HEK293 (cell line): Measurements from ENCODE around the gene ADAMTS2.

Experiments
- CTCF ChIA-PET: fragments of 350-600 bp; formaldehyde crosslinking; extraction: SDS; loops from one replicate; lab custom pipeline; 2021; ENCODE audit warnings: antibody characterized with exemption; lab: Yijun Ruan, JAX
- POLR2A ChIA-PET: fragments of 300-600 bp; formaldehyde crosslinking; extraction: SDS; loops from one replicate; lab custom pipeline; 2020; ENCODE audit warnings: antibody characterized with exemption, inconsistent platforms; lab: Yijun Ruan, JAX
- H3K27ac ChIP-seq: fragments of 200-500 bp; sonication (Bioruptor generic); 2 replicates; pipeline ENCODE4 v1.5.1; 2014; ENCODE audit warnings: low read depth, low read length, control low read depth, inconsistent platforms; ENCODE audit errors: extremely low read depth
- H3K36me3 ChIP-seq, 2 experiments: fragments of 200-500 bp in 1 of 2; sonication (Bioruptor generic) in 1 of 2; 1 replicate in 1 of 2; 2 replicates in 1 of 2; pipeline ENCODE4 v1.5.1; 2014 to 2017; ENCODE audit warnings: inconsistent platforms in 2 of 2, low read length in 2 of 2; ENCODE audit not compliant: control insufficient read depth in 2 of 2, insufficient read depth in 1 of 2
- H3K4me1 ChIP-seq: fragments of 200-500 bp; sonication (Bioruptor generic); 2 replicates; pipeline ENCODE4 v1.5.1; 2014; ENCODE audit warnings: mild to moderate bottlenecking, low read length, inconsistent platforms; ENCODE audit not compliant: control insufficient read depth, insufficient read depth
- H3K4me3 ChIP-seq: 2 replicates; pipeline ENCODE4 v1.5.1; 2011; ENCODE audit warnings: low read depth, mild to moderate bottlenecking, control low read depth, low read length, moderate library complexity
- H3K9me3 ChIP-seq: fragments of 200-500 bp; sonication (Bioruptor generic); 2 replicates; pipeline ENCODE4 v1.5.1; 2014; ENCODE audit warnings: low read depth, low read length, inconsistent platforms; ENCODE audit not compliant: control insufficient read depth, insufficient read depth
- GLIS1 ChIP-seq: fragments of 450-650 bp; formaldehyde crosslinking; IDR thresholded peaks from 2 replicates; pipeline ENCODE4 v1.5.1; 2016; ENCODE audit warnings: missing biosample characterization, missing genetic modification characterization
- KLF1 ChIP-seq: fragments of 450-650 bp; formaldehyde crosslinking; IDR thresholded peaks from 2 replicates; pipeline ENCODE4 v1.5.1; 2016; ENCODE audit warnings: missing biosample characterization, missing genetic modification characterization
- KLF10 ChIP-seq: fragments of 450-650 bp; IDR thresholded peaks from 2 replicates; pipeline ENCODE4 v1.5.1; 2018; ENCODE audit warnings: missing biosample characterization, mild to moderate bottlenecking, missing genetic modification characterization
- MYNN ChIP-seq: fragments of 450-650 bp; formaldehyde crosslinking; IDR thresholded peaks from 2 replicates; pipeline ENCODE4 v1.5.1; 2016; ENCODE audit warnings: missing biosample characterization, missing genetic modification characterization, borderline replicate concordance
- PRDM1 ChIP-seq: fragments of 450-650 bp; formaldehyde crosslinking; IDR thresholded peaks from 2 replicates; pipeline ENCODE4; 2016; ENCODE audit warnings: missing biosample characterization, missing genetic modification characterization
- TRIM28 ChIP-seq: IDR thresholded peaks from 2 replicates; pipeline ENCODE4 v1.6.1; 2011; ENCODE audit warnings: low read length, control low read depth, borderline replicate concordance
- ZBTB1 ChIP-seq: fragments of 450-650 bp; formaldehyde crosslinking; IDR thresholded peaks from 2 replicates; pipeline ENCODE4 v1.5.1; 2016; ENCODE audit warnings: missing biosample characterization, missing genetic modification characterization
- ZBTB20 ChIP-seq: fragments of 450-650 bp; formaldehyde crosslinking; IDR thresholded peaks from 2 replicates; pipeline ENCODE4 v1.5.1; 2016; ENCODE audit warnings: missing biosample characterization, missing genetic modification characterization
- ZFP37 ChIP-seq: fragments of 450-650 bp; formaldehyde crosslinking; IDR thresholded peaks from 2 replicates; pipeline ENCODE4 v1.5.1; 2016; ENCODE audit warnings: missing biosample characterization, missing genetic modification characterization
- ZIC2 ChIP-seq: fragments of 450-650 bp; formaldehyde crosslinking; IDR thresholded peaks from 2 replicates; pipeline ENCODE4 v1.5.1; 2016; ENCODE audit warnings: missing biosample characterization, missing genetic modification characterization
- ZNF114 ChIP-seq: fragments of 450-650 bp; formaldehyde crosslinking; IDR thresholded peaks from 2 replicates; pipeline ENCODE4 v1.5.0; 2017; ENCODE audit warnings: missing biosample characterization, missing genetic modification characterization
- ZNF121 ChIP-seq: fragments of 450-650 bp; formaldehyde crosslinking; IDR thresholded peaks from 2 replicates; pipeline ENCODE4 v1.5.1; 2016; ENCODE audit warnings: missing biosample characterization, missing genetic modification characterization
- ZNF140 ChIP-seq: fragments of 450-650 bp; formaldehyde crosslinking; IDR thresholded peaks from 2 replicates; pipeline ENCODE4 v1.5.1; 2016; ENCODE audit warnings: missing biosample characterization, missing genetic modification characterization
- ZNF2 ChIP-seq: fragments of 450-650 bp; formaldehyde crosslinking; IDR thresholded peaks from 2 replicates; pipeline ENCODE4 v1.5.1; 2016; ENCODE audit warnings: missing biosample characterization, missing genetic modification characterization
- ZNF341 ChIP-seq: fragments of 450-650 bp; formaldehyde crosslinking; IDR thresholded peaks from 2 replicates; pipeline ENCODE4; 2016; ENCODE audit warnings: low read depth, missing biosample characterization, missing genetic modification characterization
- ZNF350 ChIP-seq: fragments of 450-650 bp; formaldehyde crosslinking; IDR thresholded peaks from 2 replicates; pipeline ENCODE4 v1.5.0; 2017; ENCODE audit warnings: missing biosample characterization, mild to moderate bottlenecking, missing genetic modification characterization
- ZNF37A ChIP-seq: fragments of 450-650 bp; IDR thresholded peaks from 2 replicates; pipeline ENCODE4 v1.5.1; 2018; ENCODE audit warnings: missing biosample characterization, missing genetic modification characterization
- ZNF433 ChIP-seq: fragments of 450-650 bp; formaldehyde crosslinking; IDR thresholded peaks from 2 replicates; pipeline ENCODE4 v1.5.1; 2016; ENCODE audit warnings: missing biosample characterization, missing genetic modification characterization, low read depth
- ZNF571 ChIP-seq: fragments of 450-650 bp; formaldehyde crosslinking; IDR thresholded peaks from 2 replicates; pipeline ENCODE4 v1.5.0; 2017; ENCODE audit warnings: missing biosample characterization, missing genetic modification characterization
- ZNF624 ChIP-seq: fragments of 450-650 bp; formaldehyde crosslinking; IDR thresholded peaks from 2 replicates; pipeline ENCODE4 v1.5.1; 2017; ENCODE audit warnings: missing biosample characterization, missing genetic modification characterization
- ZNF658 ChIP-seq: fragments of 450-650 bp; formaldehyde crosslinking; IDR thresholded peaks from 2 replicates; pipeline ENCODE4; 2016; ENCODE audit warnings: missing biosample characterization, missing genetic modification characterization
- ZNF701 ChIP-seq: fragments of 450-650 bp; formaldehyde crosslinking; IDR thresholded peaks from 2 replicates; pipeline ENCODE4 v1.5.1; 2016; ENCODE audit warnings: missing biosample characterization, missing genetic modification characterization
- ZNF707 ChIP-seq: fragments of 450-650 bp; formaldehyde crosslinking; IDR thresholded peaks from 2 replicates; pipeline ENCODE4 v1.5.1; 2016; ENCODE audit warnings: missing biosample characterization, missing genetic modification characterization
- ZNF768 ChIP-seq: fragments of 450-650 bp; formaldehyde crosslinking; IDR thresholded peaks from 2 replicates; pipeline ENCODE4 v1.5.1; 2018; ENCODE audit warnings: missing biosample characterization, mild to moderate bottlenecking, missing genetic modification characterization
- ZNF830 ChIP-seq: fragments of 450-650 bp; IDR thresholded peaks from 2 replicates; pipeline ENCODE4 v1.5.0; 2018; ENCODE audit warnings: missing biosample characterization, missing genetic modification characterization, low read depth, mild to moderate bottlenecking, moderate library complexity
- TF ChIP-seq, protein P1 (sequence below): fragments of 450-650 bp; formaldehyde crosslinking; IDR thresholded peaks from 2 replicates; pipeline ENCODE4 v1.5.1; 2016; ENCODE audit warnings: missing biosample characterization, missing genetic modification characterization
- TF ChIP-seq, protein P2 (sequence below): fragments of 450-650 bp; formaldehyde crosslinking; IDR thresholded peaks from 2 replicates; pipeline ENCODE4 v1.5.1; 2016; ENCODE audit warnings: missing biosample characterization, missing genetic modification characterization
- TF ChIP-seq, protein P3 (sequence below): fragments of 450-650 bp; formaldehyde crosslinking; IDR thresholded peaks from 2 replicates; pipeline ENCODE4; 2016; ENCODE audit warnings: missing biosample characterization, missing genetic modification characterization
- TF ChIP-seq, protein P4 (sequence below): fragments of 450-650 bp; formaldehyde crosslinking; IDR thresholded peaks from 2 replicates; pipeline ENCODE4 v1.5.1; 2016; ENCODE audit warnings: missing biosample characterization, missing genetic modification characterization, low read depth

The ADAMTS2 gene

DNA sequence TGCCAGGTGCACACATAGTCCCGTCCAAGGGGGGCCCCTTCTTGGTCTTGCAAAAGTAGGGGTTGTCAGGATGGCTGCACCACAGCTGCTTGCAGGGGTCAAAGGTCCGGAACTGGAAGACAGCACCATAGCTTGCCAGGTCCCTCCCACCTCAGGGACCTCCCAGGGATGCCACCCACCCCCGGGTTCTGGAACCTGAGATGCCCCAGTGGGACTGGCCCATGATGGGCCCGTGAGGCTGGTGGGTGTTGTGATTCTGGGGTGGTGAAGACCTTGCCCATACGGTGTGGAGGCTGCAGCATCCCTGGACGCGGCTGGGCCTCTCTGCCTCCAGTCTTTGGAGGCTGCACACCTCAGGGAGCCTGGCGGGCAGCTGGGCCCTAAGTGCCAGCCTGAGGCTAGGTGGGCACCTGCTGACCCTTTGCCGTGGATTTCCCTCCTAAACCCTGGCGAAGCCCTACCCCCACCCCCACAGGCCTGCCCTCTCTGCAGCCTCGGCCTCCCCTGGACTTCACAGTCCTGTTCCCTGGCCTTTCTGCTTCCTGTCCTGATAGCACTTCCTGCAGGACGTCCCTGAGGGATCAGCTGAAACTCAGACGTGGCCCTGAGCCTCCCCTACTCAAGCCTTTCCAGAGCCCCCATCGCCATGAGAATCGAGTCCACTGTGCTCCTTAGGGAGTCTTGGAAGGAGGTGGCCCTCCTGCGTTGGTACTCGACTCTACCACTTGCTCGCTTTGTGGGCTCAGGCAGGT lies 192.9 kb downstream of the ADAMTS2 start:
- Histone ChIP-seq H3K36me3 (no peaks in the 10 kb centered on the region), H3K27ac (no peak overlapping the region), H3K9me3 (no peaks in the 10 kb centered on the region), H3K4me1 (no peaks in the 10 kb centered on the region), H3K4me3 (no peak overlapping the region)
- ChIA-PET CTCF (no interaction called here), POLR2A (no interaction called here)
- no peak for TF ChIP-seq PRDM1 (tag by site-specific recombination)
- no peak for TF ChIP-seq MYNN
- TF ChIP-seq ZNF701 (tag by site-specific recombination): no peak
- no peak for TF ChIP-seq GLIS1 (tag by site-specific recombination)
- TF ChIP-seq, protein P1, sequence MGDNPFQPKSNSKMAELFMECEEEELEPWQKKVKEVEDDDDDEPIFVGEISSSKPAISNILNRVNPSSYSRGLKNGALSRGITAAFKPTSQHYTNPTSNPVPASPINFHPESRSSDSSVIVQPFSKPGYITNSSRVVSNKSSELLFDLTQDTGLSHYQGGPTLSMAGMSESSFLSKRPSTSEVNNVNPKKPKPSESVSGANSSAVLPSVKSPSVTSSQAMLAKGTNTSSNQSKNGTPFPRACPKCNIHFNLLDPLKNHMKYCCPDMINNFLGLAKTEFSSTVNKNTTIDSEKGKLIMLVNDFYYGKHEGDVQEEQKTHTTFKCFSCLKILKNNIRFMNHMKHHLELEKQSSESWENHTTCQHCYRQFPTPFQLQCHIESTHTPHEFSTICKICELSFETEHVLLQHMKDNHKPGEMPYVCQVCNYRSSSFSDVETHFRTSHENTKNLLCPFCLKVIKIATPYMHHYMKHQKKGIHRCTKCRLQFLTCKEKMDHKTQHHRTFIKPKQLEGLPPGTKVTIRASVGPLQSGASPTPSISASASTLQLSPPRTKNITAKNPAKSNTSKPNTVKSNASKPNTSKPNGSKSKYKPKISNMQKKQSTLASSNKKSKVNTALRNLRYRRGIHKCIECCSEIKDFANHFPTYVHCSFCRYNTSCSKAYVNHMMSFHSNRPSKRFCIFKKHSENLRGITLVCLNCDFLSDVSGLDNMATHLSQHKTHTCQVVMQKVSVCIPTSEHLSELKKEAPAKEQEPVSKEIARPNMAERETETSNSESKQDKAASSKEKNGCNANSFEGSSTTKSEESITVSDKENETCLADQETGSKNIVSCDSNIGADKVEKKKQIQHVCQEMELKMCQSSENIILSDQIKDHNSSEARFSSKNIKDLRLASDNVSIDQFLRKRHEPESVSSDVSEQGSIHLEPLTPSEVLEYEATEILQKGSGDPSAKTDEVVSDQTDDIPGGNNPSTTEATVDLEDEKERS: no peak
- TF ChIP-seq ZNF2 (tag by site-specific recombination): no peak
- no peak for TF ChIP-seq ZNF37A (tag by site-specific recombination)
- TF ChIP-seq ZBTB20: no peak
- TF ChIP-seq, protein P2, sequence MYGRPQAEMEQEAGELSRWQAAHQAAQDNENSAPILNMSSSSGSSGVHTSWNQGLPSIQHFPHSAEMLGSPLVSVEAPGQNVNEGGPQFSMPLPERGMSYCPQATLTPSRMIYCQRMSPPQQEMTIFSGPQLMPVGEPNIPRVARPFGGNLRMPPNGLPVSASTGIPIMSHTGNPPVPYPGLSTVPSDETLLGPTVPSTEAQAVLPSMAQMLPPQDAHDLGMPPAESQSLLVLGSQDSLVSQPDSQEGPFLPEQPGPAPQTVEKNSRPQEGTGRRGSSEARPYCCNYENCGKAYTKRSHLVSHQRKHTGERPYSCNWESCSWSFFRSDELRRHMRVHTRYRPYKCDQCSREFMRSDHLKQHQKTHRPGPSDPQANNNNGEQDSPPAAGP (tag by site-specific recombination): no peak
- no peak for TF ChIP-seq ZNF114 (tag by site-specific recombination)
- no peak for TF ChIP-seq ZNF624
- TF ChIP-seq ZNF571: no peak
- no peak for TF ChIP-seq ZIC2 (tag by site-specific recombination)
- no peak for TF ChIP-seq ZNF830 (tag by site-specific recombination)
- TF ChIP-seq ZNF433 (tag by site-specific recombination): no peak
- TF ChIP-seq ZBTB1: no peak
- TF ChIP-seq TRIM28: no peak
- TF ChIP-seq ZNF341 (tag by site-specific recombination): no peak
- TF ChIP-seq, protein P3, sequence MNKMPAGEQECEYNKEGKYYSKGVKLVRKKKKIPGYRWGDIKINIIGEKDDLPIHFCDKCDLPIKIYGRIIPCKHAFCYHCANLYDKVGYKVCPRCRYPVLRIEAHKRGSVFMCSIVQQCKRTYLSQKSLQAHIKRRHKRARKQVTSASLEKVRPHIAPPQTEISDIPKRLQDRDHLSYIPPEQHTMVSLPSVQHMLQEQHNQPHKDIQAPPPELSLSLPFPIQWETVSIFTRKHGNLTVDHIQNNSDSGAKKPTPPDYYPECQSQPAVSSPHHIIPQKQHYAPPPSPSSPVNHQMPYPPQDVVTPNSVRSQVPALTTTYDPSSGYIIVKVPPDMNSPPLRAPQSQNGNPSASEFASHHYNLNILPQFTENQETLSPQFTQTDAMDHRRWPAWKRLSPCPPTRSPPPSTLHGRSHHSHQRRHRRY (tag by site-specific recombination): no peak
- no peak for TF ChIP-seq ZNF707 (tag by site-specific recombination)
- TF ChIP-seq, all 188 proteins: peak for 0

DNA sequence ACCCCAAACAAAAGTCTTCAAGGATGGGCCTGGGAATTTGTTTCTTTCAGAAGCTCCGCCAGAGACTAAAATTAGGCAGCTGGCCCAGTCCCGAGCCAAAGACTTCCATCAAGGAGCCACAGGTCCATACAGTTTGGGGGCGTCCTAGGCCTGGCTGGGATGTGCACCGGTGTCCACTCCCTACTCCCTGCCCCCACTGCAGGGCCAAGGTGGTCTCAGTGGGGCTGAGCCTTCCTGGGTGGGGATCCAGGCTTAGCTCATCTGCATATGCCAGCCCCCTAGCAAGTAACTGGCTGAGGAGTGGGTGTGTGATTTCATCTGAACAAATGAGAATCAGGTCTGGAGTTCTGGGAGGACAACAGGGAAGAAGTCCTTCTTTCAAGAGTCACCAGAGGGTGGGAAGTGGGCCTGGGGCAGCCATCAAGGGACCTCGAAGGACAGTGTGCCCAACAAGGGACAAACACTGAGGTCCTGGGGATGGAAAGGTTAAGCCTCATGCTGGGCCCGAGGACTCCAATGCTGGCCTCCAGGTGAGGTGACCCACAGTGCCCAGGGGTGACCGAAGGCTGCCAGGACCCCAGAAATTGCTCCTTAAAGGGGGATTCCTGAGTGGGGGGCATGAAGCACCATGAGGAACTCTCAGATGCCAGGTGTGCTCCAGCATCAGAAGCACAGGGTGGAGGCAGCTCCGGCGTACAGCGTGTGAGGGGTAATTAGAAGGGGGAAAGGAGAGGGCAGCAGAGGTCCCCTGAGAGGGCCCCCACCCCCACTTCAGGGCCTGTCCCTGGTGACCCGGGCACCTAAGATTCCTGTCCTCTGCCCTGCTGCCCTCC lies 193.8 kb downstream of the ADAMTS2 start:
- no peaks in the 10 kb centered on the region for H3K4me1 ChIP-seq
- no peak overlapping the region for H3K27ac ChIP-seq
- H3K4me3 ChIP-seq: no peak overlapping the region
- ChIA-PET POLR2A (no interaction called here), CTCF (no interaction called here)
- no peaks in the 10 kb centered on the region for H3K36me3 ChIP-seq
- H3K9me3 ChIP-seq: no peaks in the 10 kb centered on the region
- TF ChIP-seq ZBTB1 (no peak), ZFP37 (tag by site-specific recombination) (no peak), TRIM28 (no peak), MYNN (no peak), KLF10 (tag by site-specific recombination) (no peak), ZNF114 (tag by site-specific recombination) (no peak), KLF1 (tag by site-specific recombination) (no peak), ZNF140 (tag by site-specific recombination) (no peak), ZNF350 (no peak), ZNF121 (tag by site-specific recombination) (no peak), ZNF768 (tag by site-specific recombination) (no peak), ZNF658 (no peak)
- TF ChIP-seq, protein P4, sequence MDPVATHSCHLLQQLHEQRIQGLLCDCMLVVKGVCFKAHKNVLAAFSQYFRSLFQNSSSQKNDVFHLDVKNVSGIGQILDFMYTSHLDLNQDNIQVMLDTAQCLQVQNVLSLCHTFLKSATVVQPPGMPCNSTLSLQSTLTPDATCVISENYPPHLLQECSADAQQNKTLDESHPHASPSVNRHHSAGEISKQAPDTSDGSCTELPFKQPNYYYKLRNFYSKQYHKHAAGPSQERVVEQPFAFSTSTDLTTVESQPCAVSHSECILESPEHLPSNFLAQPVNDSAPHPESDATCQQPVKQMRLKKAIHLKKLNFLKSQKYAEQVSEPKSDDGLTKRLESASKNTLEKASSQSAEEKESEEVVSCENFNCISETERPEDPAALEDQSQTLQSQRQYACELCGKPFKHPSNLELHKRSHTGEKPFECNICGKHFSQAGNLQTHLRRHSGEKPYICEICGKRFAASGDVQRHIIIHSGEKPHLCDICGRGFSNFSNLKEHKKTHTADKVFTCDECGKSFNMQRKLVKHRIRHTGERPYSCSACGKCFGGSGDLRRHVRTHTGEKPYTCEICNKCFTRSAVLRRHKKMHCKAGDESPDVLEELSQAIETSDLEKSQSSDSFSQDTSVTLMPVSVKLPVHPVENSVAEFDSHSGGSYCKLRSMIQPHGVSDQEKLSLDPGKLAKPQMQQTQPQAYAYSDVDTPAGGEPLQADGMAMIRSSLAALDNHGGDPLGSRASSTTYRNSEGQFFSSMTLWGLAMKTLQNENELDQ (tag by site-specific recombination): no peak
